ENCODE results near the gene CORO7.
"Not testable (repeated sequence)": the region's sequence is repeated elsewhere in the genome, so short reads cannot be mapped to it uniquely, and the experiment has no call there.

CORO7 gene

DNA sequence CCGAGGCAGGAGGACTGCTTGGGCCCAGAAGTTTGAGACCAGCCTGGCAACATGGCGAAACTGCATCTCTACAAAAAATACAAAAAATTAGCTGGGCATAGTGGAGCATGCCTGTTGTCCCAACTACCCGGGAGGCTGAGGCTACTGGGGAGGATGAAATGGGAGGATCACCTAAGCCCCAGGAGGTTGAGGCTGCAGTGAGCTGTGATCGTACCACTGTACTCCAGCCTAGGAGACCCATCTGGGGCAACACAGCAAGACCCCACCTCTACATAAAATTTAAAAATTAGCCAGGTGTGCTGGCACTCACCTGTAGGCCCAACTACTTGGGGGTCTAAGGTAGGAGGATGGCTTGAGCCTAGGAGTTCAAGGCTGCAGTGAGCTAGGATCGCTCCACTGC, 67.1 kb downstream of the CORO7 start:
- no peak for DNase-seq

DNA sequence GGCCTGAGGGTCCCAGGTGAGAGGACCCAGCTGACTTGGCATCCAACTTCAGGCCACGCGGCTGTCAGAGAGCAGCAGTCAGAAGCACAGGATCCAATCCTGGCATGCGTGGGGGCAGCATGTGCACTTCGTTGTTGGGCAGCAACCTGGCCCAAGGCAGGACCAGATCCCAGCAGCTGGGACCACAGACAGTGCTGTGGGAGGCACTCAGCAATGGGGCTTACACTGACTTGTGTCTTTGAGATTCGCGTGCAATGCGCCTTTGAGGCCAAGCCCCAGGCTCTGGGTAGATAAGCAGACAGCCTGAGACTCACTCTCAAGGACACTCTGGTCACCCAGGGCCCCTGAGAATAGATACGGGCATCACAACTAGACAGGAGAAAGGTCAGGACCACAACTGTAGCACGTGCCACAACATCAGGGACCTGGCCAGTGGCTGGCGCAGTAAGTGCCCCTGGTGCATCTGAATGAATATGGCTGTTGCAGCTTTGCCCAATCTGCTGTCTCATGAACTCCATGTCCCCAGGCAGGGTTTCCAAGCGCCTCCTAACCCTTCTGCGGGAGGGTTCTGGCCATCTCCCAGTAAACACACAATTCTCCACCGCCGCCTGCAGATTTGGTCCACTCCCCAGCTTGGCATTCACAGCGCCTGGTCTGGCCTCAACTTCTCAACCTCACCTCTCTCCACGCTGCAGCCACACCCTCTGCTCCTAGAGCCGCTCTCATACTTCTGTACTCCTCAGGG, 68.5 kb downstream of the CORO7 start:
- DNase-seq, result no peak

DNA sequence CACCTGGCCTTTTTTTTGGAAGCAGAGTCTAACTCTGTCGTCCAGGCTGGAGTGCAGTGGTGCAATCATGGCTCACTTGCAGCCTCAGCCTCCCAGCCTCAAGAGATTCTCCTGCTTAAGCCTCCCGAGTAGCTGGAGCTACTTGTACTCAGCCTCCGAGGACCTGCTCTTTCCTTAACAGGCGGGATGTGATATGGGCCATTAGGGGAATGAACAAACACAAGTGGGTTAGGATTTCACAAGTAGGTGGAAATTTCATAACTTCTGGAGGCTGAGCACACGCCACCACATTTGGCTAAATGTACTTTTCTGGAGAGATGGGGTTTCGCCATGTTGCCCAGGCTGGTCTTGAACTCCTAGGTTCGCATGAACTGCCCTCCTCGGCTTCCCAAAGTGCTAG, 69.4 kb downstream of the CORO7 start:
- DNase-seq, result no peak

DNA sequence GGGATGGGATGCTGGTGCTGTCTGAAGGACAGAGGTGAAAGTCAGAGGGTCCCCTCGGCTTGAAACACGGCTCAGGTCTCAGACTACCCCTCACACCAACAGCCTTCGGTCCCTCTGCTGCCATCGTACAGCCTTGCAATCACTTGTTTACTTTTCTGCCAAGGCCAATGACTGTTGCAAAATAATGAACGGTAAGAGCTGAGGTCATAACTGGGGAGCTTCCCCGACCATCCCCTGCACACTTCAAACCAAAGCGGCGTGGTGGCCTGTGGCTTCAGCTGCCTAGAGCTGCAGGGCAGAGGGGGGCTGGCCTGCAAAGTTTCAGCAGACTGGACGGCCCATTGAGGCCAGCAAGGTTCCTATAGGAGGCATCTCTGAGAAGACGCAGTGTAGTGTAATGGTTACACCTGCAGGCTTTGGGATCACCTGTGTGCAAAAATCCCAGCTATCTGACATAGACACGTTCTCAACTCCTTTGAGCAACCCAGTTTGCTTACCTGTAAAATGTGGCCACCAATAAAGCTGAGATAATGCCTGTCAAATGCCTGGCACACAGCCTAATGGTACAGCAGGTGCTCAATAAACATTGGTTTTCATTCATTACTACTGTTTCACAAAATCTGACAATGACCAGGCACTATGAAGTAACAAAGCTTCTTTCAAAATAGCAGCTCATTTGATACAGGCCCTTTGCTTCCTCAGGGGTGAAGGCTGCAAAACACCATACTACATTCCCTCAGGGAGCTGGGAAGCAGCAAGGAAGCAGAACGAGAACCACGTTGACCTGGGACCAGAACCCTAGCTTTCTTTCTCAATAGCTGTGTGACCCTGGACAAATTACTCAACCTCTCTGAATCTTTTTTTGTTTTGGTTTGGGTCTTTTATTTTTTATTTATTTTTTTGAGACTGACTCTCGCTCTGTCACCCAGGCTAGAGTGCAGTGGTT, 70.3 kb downstream of the CORO7 start:
- no peak for DNase-seq

DNA sequence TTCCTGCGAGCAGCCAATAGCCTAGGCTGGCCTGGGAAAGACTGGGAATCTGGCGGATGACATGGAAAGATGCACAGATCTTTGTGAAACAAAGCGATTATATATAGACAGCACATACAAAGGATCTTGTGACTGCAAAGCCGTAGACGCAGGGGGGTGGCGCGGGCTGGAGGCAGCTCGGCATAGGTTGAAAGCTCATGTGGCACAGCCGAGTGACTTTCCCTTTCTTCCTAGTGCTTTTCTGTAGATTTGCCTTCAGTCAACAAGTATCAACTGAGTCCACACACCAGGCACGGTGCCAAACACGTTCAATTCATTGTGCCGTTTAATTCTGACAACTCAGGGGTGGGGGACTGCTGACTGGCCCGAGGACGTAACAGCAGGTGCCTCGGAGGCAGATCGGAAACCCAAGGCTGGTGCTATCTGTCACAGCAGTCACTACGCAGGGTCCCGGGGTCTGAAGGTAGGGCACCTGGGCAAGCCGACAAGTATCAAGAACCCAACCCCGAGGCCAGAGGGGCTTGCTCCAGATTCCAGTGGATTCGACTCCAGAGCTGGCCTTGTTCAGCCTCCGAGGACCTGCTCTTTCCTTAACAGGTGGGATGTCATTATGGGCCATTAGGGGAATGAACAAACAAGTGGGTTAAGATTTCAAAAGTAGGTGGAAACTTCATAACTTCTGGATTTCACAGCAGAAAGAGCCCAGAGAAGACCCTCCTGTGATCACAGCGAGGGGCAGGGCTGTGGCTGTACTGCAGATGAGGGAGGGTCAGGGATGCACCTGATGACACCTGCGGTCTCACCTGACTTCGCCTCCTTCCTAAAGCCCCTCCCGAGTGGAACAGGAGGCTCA, 71.2 kb downstream of the CORO7 start:
- DNase-seq, result peak; percentile 72

DNA sequence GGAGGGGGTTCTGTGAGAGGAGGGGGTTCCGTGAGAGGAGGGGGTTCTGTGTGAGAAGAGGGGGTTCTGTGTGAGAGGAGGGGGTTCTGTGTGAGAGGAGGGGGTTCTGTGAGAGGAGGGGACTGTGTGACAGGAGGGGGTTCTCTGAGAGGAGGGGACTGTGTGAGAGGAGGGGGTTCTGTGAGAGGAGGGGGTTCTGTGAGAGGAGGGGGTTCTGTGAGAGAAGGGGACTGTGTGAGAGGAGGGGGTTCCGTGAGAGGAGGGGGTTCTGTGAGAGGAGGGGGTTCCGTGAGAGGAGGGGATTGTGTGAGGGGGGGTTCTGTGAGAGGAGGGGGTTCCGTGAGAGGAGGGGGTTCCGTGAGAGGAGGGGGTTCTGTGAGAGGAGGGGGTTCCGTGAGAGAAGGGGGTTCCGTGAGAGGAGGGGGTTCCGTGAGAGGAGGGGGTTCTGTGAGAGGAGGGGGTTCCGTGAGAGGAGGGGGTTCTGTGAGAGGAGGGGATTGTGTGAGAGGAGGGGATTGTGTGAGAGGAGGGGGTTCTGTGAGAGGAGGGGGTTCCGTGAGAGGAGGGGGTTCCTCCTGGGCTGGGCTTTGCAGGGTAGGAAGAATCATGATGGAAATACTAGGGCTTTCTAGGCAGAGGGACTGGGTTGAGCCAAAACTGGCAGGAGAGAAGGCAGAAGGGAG, 72.0 kb downstream of the CORO7 start:
- DNase-seq, result not testable (repeated sequence)

DNA sequence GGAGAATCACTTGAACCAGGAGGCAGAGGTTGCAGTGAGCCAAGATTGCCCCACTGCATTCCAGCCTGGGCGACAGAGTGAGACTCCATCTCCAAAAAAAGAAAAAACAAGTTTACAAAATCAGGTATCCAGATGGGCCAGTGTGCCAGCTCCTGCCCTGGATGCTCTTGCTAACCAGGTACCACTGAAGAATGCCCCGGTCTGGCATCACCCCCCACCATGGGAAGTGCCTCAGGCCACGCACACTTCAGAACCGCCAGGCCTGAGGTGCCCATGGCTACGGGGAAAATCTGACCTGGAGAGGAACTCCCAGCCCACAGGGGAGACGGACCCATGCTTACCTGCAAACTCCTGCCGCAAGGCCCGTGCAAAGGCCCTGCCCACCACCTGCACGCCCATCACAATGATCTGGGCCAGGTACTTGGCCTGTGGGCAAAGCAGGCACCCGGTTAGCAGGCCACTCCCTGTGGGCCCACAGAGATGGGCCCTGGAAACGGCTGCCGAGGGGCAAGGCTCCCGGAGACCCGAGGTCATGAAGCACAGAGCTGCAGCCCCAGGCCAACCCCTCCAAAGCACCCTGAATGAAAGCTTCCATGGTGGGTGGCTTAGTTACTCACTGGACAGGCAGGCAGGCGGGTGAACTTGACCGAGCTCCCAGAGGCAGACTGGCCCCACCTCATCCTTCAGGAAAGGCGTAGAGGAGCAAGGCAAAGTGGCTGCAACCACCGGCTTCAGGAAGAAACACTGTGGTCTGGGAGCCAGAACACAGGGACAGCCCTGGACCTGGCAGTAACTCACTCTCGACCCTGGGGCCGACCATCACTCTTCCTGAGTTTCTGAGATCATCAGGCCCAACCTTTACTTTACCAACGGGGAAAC, 73.3 kb downstream of the CORO7 start:
- no peak for DNase-seq

DNA sequence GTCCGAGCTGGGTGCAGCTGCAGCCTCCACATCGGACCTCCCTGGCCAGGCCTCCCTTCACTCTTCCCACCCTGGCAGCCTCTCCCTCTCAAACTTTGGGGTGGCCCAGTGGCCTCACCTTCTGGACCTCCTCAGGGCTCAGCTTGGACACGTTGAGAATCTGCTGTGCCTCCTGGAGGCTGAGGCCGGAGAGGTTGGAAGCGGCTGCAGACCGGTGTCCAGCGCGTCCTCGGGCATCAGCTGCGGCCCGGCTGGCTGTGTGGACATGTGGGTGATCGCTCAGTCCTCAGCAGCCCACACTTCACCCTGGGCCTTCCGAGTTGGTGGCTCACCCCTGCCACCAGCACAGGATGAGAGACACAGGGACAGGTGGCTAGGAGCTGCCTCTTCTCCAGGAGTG, 75.1 kb downstream of the CORO7 start:
- DNase-seq, result no peak

DNA sequence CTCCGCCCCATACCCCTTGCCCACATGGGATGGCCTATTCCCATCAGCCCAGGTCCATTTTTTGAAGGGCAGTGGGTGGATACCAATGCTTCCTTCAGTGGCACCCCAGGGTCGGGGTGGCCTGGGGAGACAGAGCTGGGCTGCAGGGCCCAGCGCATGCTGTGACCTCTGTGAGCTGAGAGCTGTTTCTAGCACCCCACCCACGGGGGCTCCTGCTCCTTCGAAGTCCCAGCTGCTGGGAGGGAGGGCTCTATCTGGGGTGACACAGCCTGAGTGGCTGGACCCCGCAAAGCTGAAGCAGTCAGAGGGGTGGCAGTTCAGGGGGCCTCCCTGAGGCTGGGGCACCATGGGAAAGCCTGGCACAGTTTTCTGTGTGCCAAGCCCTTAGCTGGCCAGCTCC, 76.0 kb downstream of the CORO7 start:
- DNase-seq, result no peak

DNA sequence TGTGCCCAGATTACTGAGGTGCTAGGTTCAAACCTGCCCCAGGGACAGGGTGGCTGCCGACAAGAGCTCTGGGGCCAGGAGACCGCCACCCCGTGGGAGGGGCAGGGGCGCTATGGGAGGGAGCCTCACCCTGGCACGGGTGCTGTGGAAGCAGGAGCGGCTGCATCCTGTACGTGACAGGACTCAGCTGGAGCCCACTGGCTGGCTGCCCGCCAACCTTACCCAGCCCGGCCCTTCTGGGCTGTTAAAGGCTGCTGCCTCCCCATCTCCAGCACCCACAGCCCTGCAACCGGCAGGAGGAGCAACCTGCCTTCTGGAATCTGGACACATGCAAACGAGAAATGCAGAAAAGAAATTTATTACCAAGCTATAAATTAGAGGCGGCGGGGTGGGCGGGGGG, 76.5 kb downstream of the CORO7 start:
- DNase-seq, result no peak

DNA sequence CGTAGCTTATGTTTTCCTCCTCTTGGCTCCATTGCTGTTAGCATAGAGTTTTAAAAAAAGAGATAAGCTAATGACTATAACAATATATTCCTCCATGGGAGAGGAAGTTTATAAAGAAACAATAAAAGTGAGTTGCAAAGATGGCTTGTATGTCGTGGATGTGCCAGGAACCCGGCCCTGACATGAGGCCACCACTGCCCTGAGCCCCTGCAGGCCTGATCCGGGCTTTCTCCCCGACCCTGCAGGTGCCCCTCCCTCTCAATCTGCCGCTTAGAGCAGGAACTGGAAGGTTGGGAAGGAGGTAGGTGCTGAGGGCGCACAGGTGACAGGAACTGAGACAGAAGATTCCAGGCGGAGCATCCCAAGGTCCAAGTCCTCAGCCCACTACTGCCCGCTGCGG, 76.9 kb downstream of the CORO7 start:
- no peak for DNase-seq

DNA sequence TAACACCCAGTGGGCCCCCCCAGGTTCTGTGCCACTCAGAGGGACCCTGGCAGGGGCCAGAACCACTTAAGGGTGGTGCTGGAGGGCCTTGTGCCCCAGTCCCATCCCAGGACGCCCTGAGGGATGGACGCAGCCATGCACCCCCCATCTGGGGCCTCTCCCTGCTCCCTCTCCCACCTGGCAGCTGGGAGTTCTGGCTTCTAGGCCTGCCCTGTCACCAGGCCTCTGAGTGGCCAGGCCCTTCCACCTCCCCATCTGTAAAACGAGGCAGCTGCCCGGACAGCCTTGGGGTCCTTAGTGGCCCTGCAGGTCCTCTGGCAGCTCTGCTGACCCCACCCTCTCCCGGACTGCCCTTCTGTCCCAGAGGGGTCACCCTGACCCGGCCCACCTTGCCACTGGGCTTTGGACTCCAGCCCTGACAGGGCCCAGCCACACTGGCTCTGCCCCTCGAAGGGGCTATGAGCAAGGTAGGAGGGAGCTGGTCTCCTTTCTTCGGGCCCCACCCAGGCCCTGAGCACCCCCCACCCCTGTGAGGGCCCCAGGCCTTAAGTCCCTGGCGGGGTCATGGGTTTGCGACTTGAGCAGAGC, 77.6 kb downstream of the CORO7 start:
- DNase-seq, result no peak

DNA sequence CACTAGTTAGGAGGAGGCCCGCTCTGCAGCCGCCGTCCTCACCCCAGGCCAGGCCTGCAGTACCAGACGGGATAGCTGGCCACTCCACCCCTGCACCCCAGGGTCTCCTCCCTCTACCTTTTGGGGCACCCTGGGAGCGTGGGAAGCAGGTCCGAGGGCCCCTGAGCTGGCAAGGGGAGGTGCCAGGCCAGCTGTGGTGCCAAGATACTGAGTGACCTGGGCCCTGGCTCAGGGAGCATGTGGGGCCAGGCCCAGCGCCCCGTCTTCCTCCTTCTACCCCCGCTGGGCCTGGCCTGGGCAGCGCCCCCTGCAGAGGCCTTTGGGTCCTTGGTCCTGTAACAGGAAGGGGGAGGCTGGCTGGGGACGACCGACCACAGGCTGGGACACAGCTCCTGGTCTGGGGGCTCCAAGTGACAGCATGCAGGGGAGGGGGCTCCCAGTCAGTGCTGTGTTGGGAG, 78.2 kb downstream of the CORO7 start:
- DNase-seq, result no peak

DNA sequence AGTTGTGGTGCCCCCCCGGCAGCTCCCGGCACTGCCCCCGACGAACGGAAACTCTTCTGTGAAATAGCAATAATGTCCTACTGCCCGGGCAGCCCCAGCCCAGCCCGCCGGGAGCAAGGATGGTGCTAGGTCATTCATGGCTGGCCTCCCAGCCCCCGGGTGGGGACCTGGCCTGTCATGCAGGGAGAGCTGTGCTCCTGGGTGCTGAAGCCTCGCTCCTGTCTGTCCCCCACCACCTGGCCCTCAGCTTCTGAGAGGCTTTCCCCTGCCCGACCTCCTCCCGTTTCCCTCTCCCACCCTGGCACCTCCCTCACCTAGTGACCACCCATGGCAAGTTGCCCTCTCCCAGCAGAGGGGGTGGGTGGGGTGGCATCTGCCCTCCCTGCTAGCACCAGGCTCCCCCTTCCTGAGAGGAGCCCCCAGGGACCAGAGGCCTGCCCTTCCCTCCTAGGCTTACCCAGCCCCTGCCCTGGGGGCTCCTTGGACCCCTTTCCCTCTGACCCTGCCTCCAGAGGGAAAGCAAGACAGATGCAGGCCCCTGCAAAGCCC, 78.8 kb downstream of the CORO7 start:
- DNase-seq, result no peak

DNA sequence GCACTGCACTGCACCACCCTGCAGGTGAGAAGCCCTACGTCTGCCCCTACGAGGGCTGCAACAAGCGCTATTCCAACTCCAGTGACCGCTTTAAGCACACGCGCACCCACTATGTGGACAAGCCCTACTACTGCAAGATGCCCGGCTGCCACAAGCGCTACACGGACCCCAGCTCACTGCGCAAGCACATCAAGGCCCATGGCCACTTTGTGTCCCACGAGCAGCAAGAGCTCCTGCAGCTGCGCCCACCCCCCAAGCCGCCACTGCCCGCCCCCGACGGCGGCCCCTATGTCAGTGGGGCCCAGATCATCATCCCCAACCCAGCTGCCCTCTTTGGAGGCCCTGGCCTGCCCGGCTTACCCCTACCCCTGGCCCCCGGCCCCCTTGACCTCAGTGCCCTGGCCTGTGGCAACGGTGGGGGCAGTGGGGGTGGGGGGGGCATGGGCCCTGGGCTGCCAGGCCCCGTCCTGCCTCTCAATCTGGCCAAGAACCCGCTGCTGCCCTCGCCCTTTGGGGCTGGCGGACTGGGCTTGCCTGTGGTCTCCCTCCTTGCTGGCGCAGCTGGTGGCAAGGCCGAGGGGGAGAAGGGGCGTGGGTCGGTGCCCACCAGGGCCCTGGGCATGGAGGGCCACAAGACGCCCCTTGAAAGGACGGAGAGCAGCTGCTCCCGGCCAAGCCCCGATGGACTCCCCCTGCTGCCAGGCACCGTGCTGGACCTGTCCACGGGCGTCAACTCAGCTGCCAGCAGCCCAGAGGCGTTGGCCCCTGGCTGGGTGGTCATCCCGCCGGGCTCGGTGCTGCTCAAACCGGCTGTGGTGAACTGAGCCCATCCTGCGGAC, 79.5 kb downstream of the CORO7 start:
- DNase-seq, result no peak

DNA sequence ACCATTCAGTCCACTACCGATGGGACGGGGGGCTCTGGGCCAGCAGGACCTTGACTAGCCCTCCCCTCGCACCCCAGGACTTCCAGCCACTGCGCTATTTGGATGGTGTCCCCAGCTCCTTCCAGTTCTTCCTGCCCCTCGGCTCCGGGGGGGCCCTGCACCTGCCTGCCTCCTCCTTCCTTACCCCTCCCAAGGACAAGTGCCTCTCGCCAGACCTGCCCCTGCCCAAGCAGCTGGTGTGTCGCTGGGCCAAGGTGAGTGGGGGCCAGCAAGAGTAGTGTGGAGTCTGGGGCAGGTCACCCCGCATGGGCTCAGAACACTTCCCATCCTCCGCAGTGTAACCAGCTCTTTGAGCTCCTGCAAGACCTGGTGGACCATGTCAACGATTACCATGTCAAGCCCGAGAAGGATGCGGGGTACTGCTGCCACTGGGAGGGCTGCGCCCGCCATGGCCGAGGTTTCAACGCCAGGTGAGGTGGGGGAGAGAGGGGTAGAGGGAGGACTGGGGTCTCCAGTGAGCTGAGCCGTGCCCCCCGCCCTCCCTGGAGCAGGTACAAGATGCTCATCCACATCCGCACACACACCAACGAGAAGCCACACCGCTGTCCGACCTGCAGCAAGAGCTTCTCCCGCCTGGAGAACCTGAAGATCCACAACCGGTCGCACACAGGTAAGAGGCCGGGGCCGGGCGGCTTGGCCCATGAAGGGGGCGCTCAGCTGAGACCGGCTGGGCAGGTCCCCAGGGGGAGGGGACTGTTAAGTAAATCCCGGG, 81.5 kb downstream of the CORO7 start:
- DNase-seq, result no peak

DNA sequence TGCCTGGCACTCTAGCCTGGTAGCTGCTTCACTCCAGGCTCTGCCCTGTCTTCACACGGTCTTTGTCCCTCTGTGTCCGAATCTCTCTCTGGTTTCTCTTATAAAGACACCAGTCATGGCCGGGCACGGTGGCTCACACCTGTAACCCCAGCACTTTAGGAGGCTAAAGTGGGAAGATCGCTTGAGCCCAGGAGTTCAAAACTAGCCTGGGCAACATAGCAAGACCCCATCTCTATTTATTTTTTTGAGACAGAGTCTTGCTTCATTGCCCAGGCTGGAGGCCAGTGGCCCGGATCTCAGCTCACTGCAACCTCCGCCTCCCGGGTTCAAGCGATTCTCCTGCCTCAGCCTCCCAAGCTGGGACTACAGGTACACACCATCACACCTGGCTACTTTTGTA, 82.7 kb downstream of the CORO7 start:
- DNase-seq, result not testable (repeated sequence)

DNA sequence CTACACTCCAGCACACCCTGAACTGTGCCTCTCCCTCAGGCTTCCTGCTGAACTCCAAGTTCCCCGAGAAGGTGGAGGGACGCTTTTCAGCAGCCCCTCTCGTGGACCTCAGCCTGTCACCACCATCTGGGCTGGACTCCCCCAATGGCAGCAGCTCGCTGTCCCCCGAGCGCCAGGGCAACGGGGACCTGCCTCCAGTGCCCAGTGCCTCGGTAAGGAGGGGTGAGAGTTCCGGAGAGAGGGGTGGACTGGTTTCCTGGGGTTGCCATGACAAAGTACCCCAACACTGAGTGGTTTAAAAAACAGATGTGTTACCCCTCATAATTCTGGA, 83.1 kb downstream of the CORO7 start:
- no peak for DNase-seq

DNA sequence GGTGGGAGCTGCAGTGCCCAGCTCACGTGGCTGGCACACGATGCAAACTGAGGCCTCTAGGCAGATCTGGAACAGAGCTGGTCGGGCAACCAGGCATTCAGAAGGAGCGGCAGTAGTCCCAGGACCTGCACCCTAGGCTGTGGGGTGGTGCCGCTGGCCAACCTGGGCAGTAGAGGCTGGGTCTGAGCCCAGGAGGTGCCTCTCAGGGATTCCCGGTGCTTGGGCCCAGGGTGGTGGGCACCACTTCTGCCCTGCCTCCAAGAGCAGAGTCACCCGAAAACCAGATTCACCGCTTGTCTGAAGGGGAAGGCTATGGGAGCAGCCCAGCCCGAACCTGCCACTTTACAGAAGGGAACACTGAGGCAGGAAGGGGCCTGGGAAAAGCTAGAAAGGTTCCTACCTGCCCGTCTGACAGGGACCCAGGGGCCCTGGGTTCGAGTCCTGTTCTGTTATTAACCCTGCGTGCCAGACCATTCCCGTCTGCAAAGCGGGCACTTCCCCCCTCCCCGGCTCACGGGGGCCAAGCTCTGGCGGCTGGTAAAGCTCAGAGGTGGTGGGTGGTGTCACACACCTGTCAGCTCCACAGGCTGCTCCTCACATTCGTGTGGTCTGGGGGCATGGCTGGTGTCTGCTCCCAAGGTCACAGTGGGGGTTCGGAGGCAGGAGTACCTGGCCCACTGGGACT, 83.6 kb downstream of the CORO7 start:
- no peak for DNase-seq

Measured in NCI-H1417 treated with DMSO at 0.1 percent for 48 hours (cell line).